ENCODE data around the gene ABHD11.
"Not testable (repeated sequence)": the region's sequence is repeated elsewhere in the genome, so short reads cannot be mapped to it uniquely, and the experiment has no call there.

The ABHD11 gene

GRCh38 chr7:73738612-73739386 lies at the start of gene ABHD11:
TSS of gene ABHD11 (minus strand) at chr7:73738802. CDS start at chr7:73738770, 32 bp downstream.
- DNase-seq = peak; percentile 99

GRCh38 chr7:73787786-73788048 lies 49.1 kb upstream of the ABHD11 start:
- DNase-seq = not testable (repeated sequence)

- no peak for DNase-seq
These were observed 48.0 kb upstream of the ABHD11 start for GRCh38 chr7:73786588-73786987.

GRCh38 chr7:73779517-73779916 lies 40.9 kb upstream of the ABHD11 start:
- no peak for DNase-seq

GRCh38 chr7:73778801-73779389 lies 40.3 kb upstream of the ABHD11 start:
- no peak for DNase-seq

GRCh38 chr7:73774923-73775322 lies 36.3 kb upstream of the ABHD11 start:
- DNase-seq = no peak

GRCh38 chr7:73773700-73774517 lies 35.3 kb upstream of the ABHD11 start:
- DNase-seq = no peak

GRCh38 chr7:73770860-73771670 lies 32.5 kb upstream of the ABHD11 start:
- DNase-seq = no peak

- no peak for DNase-seq
These were observed 31.6 kb upstream of the ABHD11 start, which contains the start of gene CLDN3 for GRCh38 chr7:73770002-73770859. TSS of gene CLDN3 (minus strand) at chr7:73770270. CDS start at chr7:73770049, 221 bp downstream.

- no peak for DNase-seq
These were observed 30.9 kb upstream of the ABHD11 start for GRCh38 chr7:73769481-73770001.

GRCh38 chr7:73768641-73769480 lies 30.3 kb upstream of the ABHD11 start:
- no peak for DNase-seq

GRCh38 chr7:73766556-73767229 lies 28.1 kb upstream of the ABHD11 start:
- DNase-seq = no peak

- DNase-seq = no peak
These were observed 24.0 kb upstream of the ABHD11 start for GRCh38 chr7:73762659-73762999.

- no peak for DNase-seq
These were observed 23.5 kb upstream of the ABHD11 start for GRCh38 chr7:73761854-73762658.

- DNase-seq = no peak
These were observed 20.1 kb upstream of the ABHD11 start for GRCh38 chr7:73758581-73759138.

- DNase-seq = no peak
These were observed 11.6 kb upstream of the ABHD11 start for GRCh38 chr7:73749931-73750776.

- no peak for DNase-seq
These were observed 7.8 kb upstream of the ABHD11 start for GRCh38 chr7:73746378-73746777.

Measured in stimulated activated CD4-positive, alpha-beta T cell treated with anti-CD3 and anti-CD28 coated beads, Interleukin-4, amount 100 ng/mL, for 24 hours (primary cell).